GM23338 (cell line): ENCODE data around the gene CTDP1. TPM values are rescaled to one million over a fixed set of nuclear protein-coding genes. Genes with fewer than 3 reads are reported as not detected.

Source experiments
- ATAC-seq: fragments of 200-7000 bp; cut with Tn5 transposase; 3 replicates; pipeline ENCODE4 v1.9.1; 2020
- DNase-seq: peaks from one replicate; pipeline ENCODE4 v3.0.0-alpha.2; 2015; ENCODE audit warnings: low spot score
- H2AFZ ChIP-seq: fragments of 200-600 bp; sonication (generic); 2 replicates; pipeline ENCODE4 v1.8.0; 2016; ENCODE audit warnings: antibody characterized with exemption, mild to moderate bottlenecking, moderate library complexity
- H3F3A ChIP-seq: fragments of 200-600 bp; sonication (generic); replicated peaks from 2 replicates; pipeline ENCODE4 v1.8.0; 2017; ENCODE audit warnings: antibody characterized with exemption, mixed run types, low read depth
- H3K27ac ChIP-seq: fragments of 200-600 bp; sonication (generic); 2 replicates; pipeline ENCODE4 v1.6.1; 2016; ENCODE audit warnings: low read depth
- H3K27me3 ChIP-seq: fragments of 200-600 bp; sonication (generic); 2 replicates; pipeline ENCODE4 v1.8.0; 2016; ENCODE audit warnings: mild to moderate bottlenecking, mixed run types, moderate library complexity; ENCODE audit not compliant: insufficient read depth
- H3K36me3 ChIP-seq: fragments of 200-600 bp; sonication (generic); 2 replicates; pipeline ENCODE4 v1.8.0; 2016; ENCODE audit warnings: mild to moderate bottlenecking; ENCODE audit not compliant: insufficient read depth
- H3K4me1 ChIP-seq: fragments of 200-600 bp; sonication (generic); 2 replicates; pipeline ENCODE4 v1.8.0; 2016; ENCODE audit warnings: mild to moderate bottlenecking, moderate library complexity; ENCODE audit not compliant: insufficient read depth
- H3K4me2 ChIP-seq: fragments of 200-600 bp; sonication (generic); 2 replicates; pipeline ENCODE4 v1.7.1; 2017; ENCODE audit warnings: mixed run types
- H3K4me3 ChIP-seq: fragments of 200-600 bp; sonication (generic); 2 replicates; pipeline ENCODE4 v1.6.1; 2016; ENCODE audit warnings: mixed run types
- H3K79me2 ChIP-seq: fragments of 200-600 bp; sonication (generic); replicated peaks from 2 replicates; pipeline ENCODE4 v1.8.0; 2017; ENCODE audit warnings: mild to moderate bottlenecking; ENCODE audit not compliant: insufficient read depth
- H3K9me2 ChIP-seq: fragments of 200-600 bp; sonication (generic); 2 replicates; pipeline ENCODE4 v1.8.0; 2017; ENCODE audit not compliant: insufficient read depth
- H4K20me1 ChIP-seq: fragments of 200-600 bp; sonication (generic); replicated peaks from 2 replicates; pipeline ENCODE4 v1.8.0; 2017; ENCODE audit warnings: mild to moderate bottlenecking; ENCODE audit not compliant: insufficient read depth
- H3K27ac Mint-ChIP-seq: 2 replicates; pipeline ENCODE4 v1.8.0; 2020; ENCODE audit warnings: inconsistent platforms, mild to moderate bottlenecking, moderate library complexity, mixed read lengths
- H3K27me3 Mint-ChIP-seq: 3 replicates; pipeline ENCODE4 v1.8.0; 2022; ENCODE audit warnings: low read depth, mild to moderate bottlenecking, moderate library complexity, mixed read lengths, inconsistent platforms; ENCODE audit not compliant: insufficient read depth, poor library complexity
- H3K36me3 Mint-ChIP-seq: 3 replicates; pipeline ENCODE4 v1.8.0; 2021; ENCODE audit warnings: low read depth, mild to moderate bottlenecking, inconsistent platforms, moderate library complexity, mixed read lengths
- H3K4me1 Mint-ChIP-seq: 3 replicates; pipeline ENCODE4 v1.8.0; 2020; ENCODE audit warnings: mild to moderate bottlenecking, inconsistent platforms, mixed read lengths
- H3K4me3 Mint-ChIP-seq: 3 replicates; pipeline ENCODE4 v1.8.0; 2021; ENCODE audit warnings: moderate library complexity, mild to moderate bottlenecking, inconsistent platforms, mixed read lengths
- H3K9me3 Mint-ChIP-seq: 3 replicates; pipeline ENCODE4 v1.8.0; 2020; ENCODE audit warnings: moderate library complexity, mild to moderate bottlenecking, inconsistent platforms, mixed read lengths
- CREB1 ChIP-seq: fragments of 250-450 bp; sonication (Bioruptor Pico); IDR thresholded peaks from 2 replicates; pipeline ENCODE4 v1.5.0; 2020; ENCODE audit warnings: low read depth, mild to moderate bottlenecking, moderate library complexity
- EZH2 ChIP-seq: fragments of 200-600 bp; sonication (generic); IDR thresholded peaks from one replicate; pipeline ENCODE4 v1.8.0; 2017; ENCODE audit warnings: antibody characterized with exemption, mild to moderate bottlenecking, low read depth; ENCODE audit not compliant: unreplicated experiment
- EZH2phosphoT487 ChIP-seq: fragments of 200-600 bp; sonication (generic); IDR thresholded peaks from one replicate; pipeline ENCODE4 v1.8.1; 2018; ENCODE audit warnings: antibody characterized with exemption; ENCODE audit not compliant: unreplicated experiment
- JUNB ChIP-seq: IDR thresholded peaks from one replicate; pipeline ENCODE4 v1.6.1; 2016; ENCODE audit warnings: antibody characterized with exemption; ENCODE audit not compliant: unreplicated experiment
- NANOG ChIP-seq: IDR thresholded peaks from 2 replicates; pipeline ENCODE4 v1.6.1; 2016; ENCODE audit warnings: antibody characterized with exemption, borderline replicate concordance
- POLR2AphosphoS5 ChIP-seq: IDR thresholded peaks from 2 replicates; pipeline ENCODE4 v1.6.1; 2016; ENCODE audit warnings: antibody characterized with exemption, low read depth
- STAT1 ChIP-seq: IDR thresholded peaks from one replicate; pipeline ENCODE4 v1.6.1; 2016; ENCODE audit warnings: antibody characterized with exemption; ENCODE audit not compliant: unreplicated experiment
- ZNF114 ChIP-seq: fragments of 250-450 bp; sonication (Bioruptor Pico); IDR thresholded peaks from 2 replicates; pipeline ENCODE4 v1.5.0; 2020; ENCODE audit warnings: mild to moderate bottlenecking, moderate library complexity
- polyA plus RNA-seq: library from polyadenylated mRNA; unstranded; fragments of >200 nt; fragmentation: Nextera tagmentation; extraction: Ambion mirVana; gene quantifications from 2 replicates; pipeline ENCODE4 v1.2.1, GENCODE V29; 2016
- total RNA-seq: library from RNA; depleted of rRNA; stranded (reverse); fragments of >200 nt; shearing (Covaris generic); gene quantifications from 2 replicates; pipeline ENCODE4 v1.2.3, GENCODE V29; 2014
- TF ChIP-seq, protein P1 (sequence below): IDR thresholded peaks from one replicate; pipeline ENCODE4 v1.6.1; 2018; ENCODE audit warnings: antibody characterized with exemption; ENCODE audit not compliant: unreplicated experiment
- TF ChIP-seq, protein P2 (sequence below): IDR thresholded peaks from 2 replicates; pipeline ENCODE4 v1.6.1; 2016; ENCODE audit warnings: antibody characterized with exemption

Gene CTDP1
- total and polyA plus RNA-seq, 2 experiments from 2014 or later, result 9.4 to 51.6 TPM

DNA sequence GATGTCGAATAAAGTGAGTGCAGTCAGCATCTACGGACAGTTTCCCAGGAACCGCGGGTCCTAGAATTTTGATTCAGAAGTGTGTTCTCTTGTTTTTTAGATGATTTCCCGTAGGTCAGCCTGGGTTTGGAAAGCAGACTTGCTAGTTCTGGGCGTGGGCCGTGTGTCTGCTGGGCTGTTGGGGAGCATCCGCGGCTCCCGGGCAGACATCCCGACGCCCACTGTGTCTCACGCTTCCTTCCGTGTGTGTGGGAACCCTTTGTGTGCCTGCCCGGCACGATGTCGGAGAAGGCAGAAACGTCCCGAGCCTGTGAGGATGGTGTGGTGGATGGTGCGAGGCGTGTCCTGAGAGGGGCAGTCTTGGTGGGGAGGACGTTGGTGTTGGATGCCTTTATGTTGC lies 18.4 kb downstream of the CTDP1 start (continued):
- TF ChIP-seq, protein P1, sequence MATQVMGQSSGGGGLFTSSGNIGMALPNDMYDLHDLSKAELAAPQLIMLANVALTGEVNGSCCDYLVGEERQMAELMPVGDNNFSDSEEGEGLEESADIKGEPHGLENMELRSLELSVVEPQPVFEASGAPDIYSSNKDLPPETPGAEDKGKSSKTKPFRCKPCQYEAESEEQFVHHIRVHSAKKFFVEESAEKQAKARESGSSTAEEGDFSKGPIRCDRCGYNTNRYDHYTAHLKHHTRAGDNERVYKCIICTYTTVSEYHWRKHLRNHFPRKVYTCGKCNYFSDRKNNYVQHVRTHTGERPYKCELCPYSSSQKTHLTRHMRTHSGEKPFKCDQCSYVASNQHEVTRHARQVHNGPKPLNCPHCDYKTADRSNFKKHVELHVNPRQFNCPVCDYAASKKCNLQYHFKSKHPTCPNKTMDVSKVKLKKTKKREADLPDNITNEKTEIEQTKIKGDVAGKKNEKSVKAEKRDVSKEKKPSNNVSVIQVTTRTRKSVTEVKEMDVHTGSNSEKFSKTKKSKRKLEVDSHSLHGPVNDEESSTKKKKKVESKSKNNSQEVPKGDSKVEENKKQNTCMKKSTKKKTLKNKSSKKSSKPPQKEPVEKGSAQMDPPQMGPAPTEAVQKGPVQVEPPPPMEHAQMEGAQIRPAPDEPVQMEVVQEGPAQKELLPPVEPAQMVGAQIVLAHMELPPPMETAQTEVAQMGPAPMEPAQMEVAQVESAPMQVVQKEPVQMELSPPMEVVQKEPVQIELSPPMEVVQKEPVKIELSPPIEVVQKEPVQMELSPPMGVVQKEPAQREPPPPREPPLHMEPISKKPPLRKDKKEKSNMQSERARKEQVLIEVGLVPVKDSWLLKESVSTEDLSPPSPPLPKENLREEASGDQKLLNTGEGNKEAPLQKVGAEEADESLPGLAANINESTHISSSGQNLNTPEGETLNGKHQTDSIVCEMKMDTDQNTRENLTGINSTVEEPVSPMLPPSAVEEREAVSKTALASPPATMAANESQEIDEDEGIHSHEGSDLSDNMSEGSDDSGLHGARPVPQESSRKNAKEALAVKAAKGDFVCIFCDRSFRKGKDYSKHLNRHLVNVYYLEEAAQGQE, result no peak
- TF ChIP-seq POLR2AphosphoS5, result no peak
- no peak for TF ChIP-seq ZNF114
- TF ChIP-seq, protein P2, sequence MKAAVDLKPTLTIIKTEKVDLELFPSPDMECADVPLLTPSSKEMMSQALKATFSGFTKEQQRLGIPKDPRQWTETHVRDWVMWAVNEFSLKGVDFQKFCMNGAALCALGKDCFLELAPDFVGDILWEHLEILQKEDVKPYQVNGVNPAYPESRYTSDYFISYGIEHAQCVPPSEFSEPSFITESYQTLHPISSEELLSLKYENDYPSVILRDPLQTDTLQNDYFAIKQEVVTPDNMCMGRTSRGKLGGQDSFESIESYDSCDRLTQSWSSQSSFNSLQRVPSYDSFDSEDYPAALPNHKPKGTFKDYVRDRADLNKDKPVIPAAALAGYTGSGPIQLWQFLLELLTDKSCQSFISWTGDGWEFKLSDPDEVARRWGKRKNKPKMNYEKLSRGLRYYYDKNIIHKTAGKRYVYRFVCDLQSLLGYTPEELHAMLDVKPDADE, result no peak
- TF ChIP-seq EZH2phosphoT487, result no peak
- TF ChIP-seq NANOG, result no peak
- TF ChIP-seq CREB1, result no peak
- no peak for TF ChIP-seq JUNB
- no peak for TF ChIP-seq EZH2

DNA sequence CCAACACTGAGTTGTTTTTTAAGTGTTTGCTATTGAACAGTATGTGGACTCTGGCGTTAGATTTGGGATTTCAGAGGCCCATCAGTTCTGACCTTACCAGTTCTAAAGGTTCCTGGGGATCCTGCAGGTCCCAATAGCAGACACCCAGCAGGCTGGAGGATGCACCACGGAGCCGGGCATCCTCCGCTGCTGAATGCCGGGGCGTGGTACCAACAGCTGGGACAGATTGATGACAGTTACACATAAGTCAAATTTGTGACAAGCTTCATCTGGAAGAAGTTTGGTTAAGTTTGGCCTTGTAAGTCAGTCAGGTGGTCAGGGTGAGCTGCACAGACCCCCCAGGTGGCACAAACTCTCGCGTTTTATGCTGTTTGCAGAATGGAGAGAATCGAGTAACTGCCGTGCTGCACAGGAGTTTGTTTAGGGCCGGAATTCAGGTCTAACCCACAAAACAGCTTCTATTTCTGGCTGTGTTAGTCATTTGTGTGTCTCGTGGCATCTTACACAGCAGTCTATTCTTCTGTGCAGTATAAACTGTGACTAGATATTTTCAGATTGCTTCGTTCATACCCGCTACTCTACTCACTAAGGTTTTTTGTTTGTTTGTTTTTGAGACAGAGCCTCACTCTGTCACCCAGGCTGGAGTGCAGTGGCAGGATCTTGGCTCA lies 19.2 kb downstream of the CTDP1 start:
- H3K4me2 ChIP-seq, result no peak overlapping the region
- peaks cover 10% of the 10 kb centered on the region; the same call in 1 of the 2 replicates for H4K20me1 ChIP-seq
- ATAC-seq (no peak), DNase-seq (no peak)
- TF ChIP-seq, protein P2, result no peak
- TF ChIP-seq EZH2phosphoT487 (no peak), CREB1 (no peak), STAT1 (no peak), JUNB (no peak)
- H3K4me1 ChIP-seq, result no peaks in the 10 kb centered on the region
- Mint-ChIP-seq H3K27me3 (peaks cover 2% of the 10 kb centered on the region), H3K4me3 (no peak overlapping the region), H3K27ac (no peak overlapping the region), H3K36me3 (peaks cover 57% of the 10 kb centered on the region), H3K9me3 (no peaks in the 10 kb centered on the region), H3K4me1 (no peaks in the 10 kb centered on the region)
- H3K27me3 ChIP-seq, result no peaks in the 10 kb centered on the region
- H3K36me3 ChIP-seq, result no peaks in the 10 kb centered on the region
- no peak overlapping the region for H2AFZ ChIP-seq
- H3K79me2 ChIP-seq, result peaks cover 35% of the 10 kb centered on the region
- H3K9me2 ChIP-seq, result no peaks in the 10 kb centered on the region
- no peak overlapping the region for H3K27ac ChIP-seq
- H3K4me3 ChIP-seq, result no peak overlapping the region
- no peaks in the 10 kb centered on the region for H3F3A ChIP-seq
